Fibroblast of lung (primary cell): ENCODE data around the gene MICAL2. TPM values are rescaled to one million over a fixed set of nuclear protein-coding genes. Genes with fewer than 3 reads are reported as not detected.

Experiments
- DNase-seq, 2 donors: peaks; one replicate each; pipeline versions ENCODE4 v3.0.0 to v3.0.0-alpha.2; 2010; ENCODE audit warnings: low read depth in 2 of 2
- H2AFZ ChIP-seq: 2 replicates; pipeline ENCODE4 v1.5.1; 2012; ENCODE audit warnings: low read length, control low read depth, inconsistent platforms
- H3K27ac ChIP-seq: 2 replicates; pipeline ENCODE4 v1.5.1; 2011; ENCODE audit warnings: low read length, control low read depth; ENCODE audit not compliant: insufficient read depth
- H3K27me3 ChIP-seq: 2 replicates; pipeline ENCODE4 v1.5.1; 2011; ENCODE audit warnings: mild to moderate bottlenecking, low read length; ENCODE audit not compliant: control insufficient read depth, insufficient read depth
- H3K36me3 ChIP-seq: 2 replicates; pipeline ENCODE4 v1.5.1; 2011; ENCODE audit warnings: low read length; ENCODE audit not compliant: control insufficient read depth, insufficient read depth
- H3K4me1 ChIP-seq: 2 replicates; pipeline ENCODE4 v1.5.1; 2011; ENCODE audit warnings: low read length; ENCODE audit not compliant: control insufficient read depth, insufficient read depth; ENCODE audit errors: extremely low read depth
- H3K4me2 ChIP-seq: 2 replicates; pipeline ENCODE4 v1.5.1; 2011; ENCODE audit warnings: low read length, control low read depth; ENCODE audit not compliant: insufficient read depth; ENCODE audit errors: extremely low read depth
- H3K4me3 ChIP-seq, 4 experiments: fragments of 200-600 bp in 1 of 4; sonication (generic) in 1 of 4; replicated peaks in 1 of 4; 2 replicates each; pipeline ENCODE4 v1.5.1; 2011 to 2016; ENCODE audit warnings: low read length in 4 of 4, low read depth in 3 of 4, mild to moderate bottlenecking in 3 of 4, control low read depth in 2 of 4, inconsistent platforms in 1 of 4, mixed read lengths in 1 of 4; ENCODE audit not compliant: insufficient read depth in 1 of 4; ENCODE audit errors: control extremely low read depth in 1 of 4
- H3K79me2 ChIP-seq: 2 replicates; pipeline ENCODE4 v1.5.1; 2012; ENCODE audit warnings: mild to moderate bottlenecking, low read length, inconsistent platforms; ENCODE audit not compliant: control insufficient read depth, insufficient read depth
- H3K9ac ChIP-seq: 2 replicates; pipeline ENCODE4 v1.5.1; 2011; ENCODE audit warnings: mild to moderate bottlenecking, low read length, control low read depth; ENCODE audit not compliant: insufficient read depth
- H3K9me3 ChIP-seq: 2 replicates; pipeline ENCODE4 v1.5.1; 2012; ENCODE audit warnings: low read depth, low read length; ENCODE audit not compliant: control insufficient read depth, insufficient read depth
- H4K20me1 ChIP-seq: 2 replicates; pipeline ENCODE4 v1.5.1; 2011; ENCODE audit warnings: low read length; ENCODE audit not compliant: control insufficient read depth, insufficient read depth; ENCODE audit errors: extremely low read depth
- EZH2 ChIP-seq: IDR thresholded peaks from 2 replicates; pipeline ENCODE4 v1.5.1; 2012; ENCODE audit warnings: low read length, control low read depth, mild to moderate bottlenecking; ENCODE audit errors: missing control alignments
- polyA plus RNA-seq, 2 donors: library from polyadenylated mRNA; depleted of rRNA in 1 of 2; stranded (reverse) in 1 of 2; unstranded in 1 of 2; fragments of >200 nt; gene quantifications; 2 replicates each; pipeline ENCODE4 v1.2.1, GENCODE V29; 2011 to 2012; ENCODE audit warnings: missing spikeins in 1 of 2
- total RNA-seq: library from RNA; depleted of rRNA; stranded (reverse); fragments of >200 nt; gene quantifications from 2 replicates; pipeline ENCODE4 v1.2.1, GENCODE V29; 2014
- TF ChIP-seq, protein P1 (sequence below), 2 donors: IDR thresholded peaks in 1 of 2; conservative IDR thresholded peaks in 1 of 2; 1 replicate in 1 of 2; 2 replicates in 1 of 2; pipeline ENCODE4 v1.5.1; 2011 to 2012; ENCODE audit warnings: low read length in 2 of 2, control low read depth in 1 of 2, inconsistent platforms in 1 of 2, low read depth in 1 of 2, mild to moderate bottlenecking in 1 of 2

MICAL2 gene
- total and polyA plus RNA-seq, 2 donors (not counting 1 experiment from before 2014, with no cell fraction given), result 78.5 to 275 TPM

DNA sequence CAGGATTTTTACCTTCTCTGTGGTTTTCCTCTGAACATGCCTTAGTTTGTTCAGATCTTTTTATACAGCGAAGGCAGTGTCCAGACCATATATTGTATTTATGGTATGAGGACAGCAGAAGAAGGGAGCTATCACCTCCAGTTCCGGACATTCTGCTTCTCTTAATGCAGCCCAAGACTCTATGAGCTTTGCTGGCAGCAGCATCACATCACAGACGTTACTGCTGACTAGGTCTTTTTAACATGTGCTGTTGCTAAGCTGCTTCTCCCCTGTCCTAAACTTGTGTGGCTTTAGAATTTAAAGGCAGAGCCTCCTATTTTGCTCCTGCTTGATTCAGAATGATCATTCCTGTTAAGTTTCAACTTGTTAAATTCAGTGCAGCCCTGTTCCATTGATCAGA, 13.4 kb downstream of the MICAL2 start:
- H3K79me2 ChIP-seq, result peaks cover 90% of the 10 kb centered on the region
- no peak for TF ChIP-seq EZH2
- TF ChIP-seq, protein P1, sequence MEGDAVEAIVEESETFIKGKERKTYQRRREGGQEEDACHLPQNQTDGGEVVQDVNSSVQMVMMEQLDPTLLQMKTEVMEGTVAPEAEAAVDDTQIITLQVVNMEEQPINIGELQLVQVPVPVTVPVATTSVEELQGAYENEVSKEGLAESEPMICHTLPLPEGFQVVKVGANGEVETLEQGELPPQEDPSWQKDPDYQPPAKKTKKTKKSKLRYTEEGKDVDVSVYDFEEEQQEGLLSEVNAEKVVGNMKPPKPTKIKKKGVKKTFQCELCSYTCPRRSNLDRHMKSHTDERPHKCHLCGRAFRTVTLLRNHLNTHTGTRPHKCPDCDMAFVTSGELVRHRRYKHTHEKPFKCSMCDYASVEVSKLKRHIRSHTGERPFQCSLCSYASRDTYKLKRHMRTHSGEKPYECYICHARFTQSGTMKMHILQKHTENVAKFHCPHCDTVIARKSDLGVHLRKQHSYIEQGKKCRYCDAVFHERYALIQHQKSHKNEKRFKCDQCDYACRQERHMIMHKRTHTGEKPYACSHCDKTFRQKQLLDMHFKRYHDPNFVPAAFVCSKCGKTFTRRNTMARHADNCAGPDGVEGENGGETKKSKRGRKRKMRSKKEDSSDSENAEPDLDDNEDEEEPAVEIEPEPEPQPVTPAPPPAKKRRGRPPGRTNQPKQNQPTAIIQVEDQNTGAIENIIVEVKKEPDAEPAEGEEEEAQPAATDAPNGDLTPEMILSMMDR (conservative IDR thresholded peaks at IDR 0.05 in 1 of 2, IDR thresholded peaks at IDR 0.05 in 1 of 2; ENCODE audit: low read depth in 1 of 2, low read length in 2 of 2), result no peak
- H3K27ac ChIP-seq, result peak overlapping the region; percentile 52
- H3K36me3 ChIP-seq, result peaks cover 5% of the 10 kb centered on the region
- no peaks in the 10 kb centered on the region for H3K27me3 ChIP-seq
- no peak overlapping the region for H3K9ac ChIP-seq
- no peak overlapping the region for H2AFZ ChIP-seq
- H3K9me3 ChIP-seq, result no peaks in the 10 kb centered on the region
- H3K4me3 ChIP-seq, result no peak overlapping the region
- H4K20me1 ChIP-seq, result no peaks in the 10 kb centered on the region
- peak in 1 of 2 donors; percentile 84 for DNase-seq
- peak overlapping the region; percentile 13 for H3K4me2 ChIP-seq
- H3K4me1 ChIP-seq, result peaks cover 54% of the 10 kb centered on the region

DNA sequence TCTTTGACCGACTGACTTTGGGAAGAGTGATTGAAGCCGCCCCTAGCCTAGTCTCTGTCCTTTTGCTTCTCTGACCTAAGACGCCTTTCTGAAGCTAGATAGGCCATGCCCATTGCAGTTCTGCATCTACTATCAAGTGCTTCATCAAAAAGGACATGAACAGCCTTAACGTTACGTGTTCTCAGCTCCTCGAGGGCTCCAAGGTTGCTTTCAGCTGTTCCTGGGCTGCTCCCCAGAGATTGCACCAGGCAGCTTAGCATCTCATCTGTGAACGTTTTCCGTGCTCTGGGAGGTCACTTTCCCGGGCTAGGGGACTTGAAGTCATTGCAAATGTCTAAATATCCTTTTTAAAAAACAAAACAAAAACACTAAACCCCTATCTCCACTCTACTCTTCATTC, 13.9 kb downstream of the MICAL2 start:
- Histone ChIP-seq H3K79me2 (peaks cover 90% of the 10 kb centered on the region), H3K27me3 (no peaks in the 10 kb centered on the region), H4K20me1 (no peaks in the 10 kb centered on the region), H2AFZ (no peak overlapping the region), H3K27ac (peak overlapping the region; percentile 52), H3K9me3 (no peaks in the 10 kb centered on the region), H3K36me3 (peaks cover 5% of the 10 kb centered on the region), H3K4me1 (peaks cover 52% of the 10 kb centered on the region), H3K4me3 (no peak overlapping the region), H3K9ac (no peak overlapping the region), H3K4me2 (peak overlapping the region; percentile 13)
- TF ChIP-seq EZH2, result no peak
- TF ChIP-seq, protein P1 (conservative IDR thresholded peaks at IDR 0.05 in 1 of 2, IDR thresholded peaks at IDR 0.05 in 1 of 2; ENCODE audit: low read depth in 1 of 2, low read length in 2 of 2), result no peak
- no peak for DNase-seq

DNA sequence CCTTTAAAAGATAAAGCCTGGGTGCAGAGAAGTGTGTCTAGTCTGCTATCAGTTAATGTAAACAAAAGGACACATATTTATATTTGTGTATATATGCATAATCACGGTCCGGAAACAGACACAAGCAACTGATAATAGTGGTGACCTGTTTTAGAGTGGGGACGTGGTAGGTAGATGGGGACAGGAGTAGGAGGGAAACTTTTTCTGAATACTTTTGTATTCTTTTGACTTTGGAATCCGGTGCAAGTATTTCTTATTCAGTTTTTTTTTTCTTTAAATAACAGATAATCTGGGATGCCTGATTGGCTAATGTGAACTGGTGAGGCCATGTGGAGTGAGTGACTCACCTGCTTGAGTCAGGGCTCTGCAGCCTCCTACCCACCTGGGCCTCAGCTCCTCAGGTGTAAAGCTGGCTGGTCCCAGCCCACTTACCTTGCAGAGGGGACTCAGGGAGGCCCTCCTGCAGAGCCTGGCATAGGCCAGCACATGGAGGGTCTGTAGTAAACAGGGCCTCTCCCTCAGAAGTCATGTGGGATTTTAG, 15.3 kb downstream of the MICAL2 start:
- peaks cover 5% of the 10 kb centered on the region for H3K36me3 ChIP-seq
- H3K4me3 ChIP-seq, result no peak overlapping the region
- H3K4me1 ChIP-seq, result peaks cover 39% of the 10 kb centered on the region
- H3K9me3 ChIP-seq, result no peaks in the 10 kb centered on the region
- H3K4me2 ChIP-seq, result no peak overlapping the region
- no peak for TF ChIP-seq EZH2
- H2AFZ ChIP-seq, result no peak overlapping the region
- H3K27ac ChIP-seq, result peak overlapping the region; percentile 49
- DNase-seq, result peak in 1 of 2 donors; percentile 64
- H3K79me2 ChIP-seq, result peaks cover 87% of the 10 kb centered on the region
- no peaks in the 10 kb centered on the region for H3K27me3 ChIP-seq
- no peak overlapping the region for H3K9ac ChIP-seq
- no peaks in the 10 kb centered on the region for H4K20me1 ChIP-seq
